Measurements from ENCODE around the gene KCND3.

KCND3 gene

DNA sequence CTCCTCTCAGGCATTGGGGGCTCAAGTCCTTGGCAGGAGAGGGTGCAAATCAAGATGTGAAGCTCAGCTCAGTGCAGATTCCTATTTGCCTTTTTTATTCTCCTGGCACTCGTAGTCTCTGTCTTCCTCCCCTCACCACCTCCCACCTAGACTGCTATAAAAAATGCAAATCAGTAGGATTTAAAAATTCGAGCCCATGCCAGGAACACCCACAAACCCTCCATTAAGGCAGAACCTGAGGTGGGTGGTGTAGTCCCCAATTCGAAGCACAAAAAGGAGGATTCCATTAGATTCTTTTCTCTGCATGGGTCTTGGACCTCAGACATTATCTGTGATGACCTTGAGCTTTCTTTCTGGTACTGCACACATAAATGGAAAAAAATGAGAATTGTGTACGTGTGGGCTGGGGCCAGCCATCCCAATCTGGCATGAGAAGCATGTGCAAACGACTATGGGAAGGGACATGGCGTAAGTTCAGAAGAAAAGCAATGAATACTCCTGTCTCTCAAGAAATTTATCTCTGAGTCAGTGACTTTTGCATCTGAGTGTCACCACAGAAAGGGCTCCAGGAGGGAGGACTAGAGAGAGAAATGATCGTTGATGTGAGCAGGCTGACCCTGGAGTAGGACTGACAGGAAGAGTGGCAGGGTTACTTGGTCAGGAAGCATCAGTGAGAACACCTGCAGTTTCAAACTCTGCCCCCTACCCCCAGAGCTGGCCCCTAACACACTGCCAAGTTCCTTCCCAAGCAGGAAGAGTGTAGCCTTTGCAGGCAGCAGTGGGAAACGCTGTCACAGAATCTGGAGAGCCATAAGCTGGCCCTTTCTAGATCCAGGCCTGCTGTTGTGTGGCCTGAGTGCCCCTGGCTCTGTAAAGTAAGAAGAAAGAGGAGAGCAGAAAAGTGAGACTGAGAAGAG lies 252.0 kb downstream of the KCND3 start:
- no peak for DNase-seq

DNA sequence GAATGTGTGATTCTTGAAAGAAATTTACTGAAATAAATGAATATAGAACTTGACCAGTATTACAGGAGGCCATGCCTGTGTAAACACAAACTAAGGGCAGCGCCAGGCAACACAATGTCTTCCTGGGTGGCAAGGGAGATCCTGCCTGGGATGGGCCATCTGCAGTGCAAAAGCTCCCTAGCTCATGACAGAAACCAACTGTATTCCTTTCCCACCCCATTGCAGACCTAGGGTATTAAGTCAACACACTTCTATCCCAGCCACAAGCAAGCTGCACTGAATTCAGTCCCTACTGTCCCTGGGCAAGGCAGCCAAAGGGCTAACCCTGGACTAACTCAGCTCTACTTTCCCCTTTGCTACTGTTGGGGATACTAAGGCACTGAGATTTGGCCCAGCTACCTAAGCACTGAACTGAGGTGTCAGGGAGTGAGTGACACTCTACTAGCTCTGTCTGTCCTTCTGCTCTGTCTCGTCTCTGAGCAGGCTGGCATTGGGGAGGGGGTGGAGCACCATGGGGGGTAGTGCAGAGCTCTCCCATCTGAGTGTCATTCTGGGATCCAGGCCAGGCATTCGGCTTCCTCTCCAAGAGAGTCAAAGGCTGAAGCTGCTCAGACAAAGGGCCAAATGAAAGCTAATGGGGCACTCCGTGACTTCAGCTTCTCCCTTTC lies 252.8 kb downstream of the KCND3 start:
- DNase-seq, result no peak

DNA sequence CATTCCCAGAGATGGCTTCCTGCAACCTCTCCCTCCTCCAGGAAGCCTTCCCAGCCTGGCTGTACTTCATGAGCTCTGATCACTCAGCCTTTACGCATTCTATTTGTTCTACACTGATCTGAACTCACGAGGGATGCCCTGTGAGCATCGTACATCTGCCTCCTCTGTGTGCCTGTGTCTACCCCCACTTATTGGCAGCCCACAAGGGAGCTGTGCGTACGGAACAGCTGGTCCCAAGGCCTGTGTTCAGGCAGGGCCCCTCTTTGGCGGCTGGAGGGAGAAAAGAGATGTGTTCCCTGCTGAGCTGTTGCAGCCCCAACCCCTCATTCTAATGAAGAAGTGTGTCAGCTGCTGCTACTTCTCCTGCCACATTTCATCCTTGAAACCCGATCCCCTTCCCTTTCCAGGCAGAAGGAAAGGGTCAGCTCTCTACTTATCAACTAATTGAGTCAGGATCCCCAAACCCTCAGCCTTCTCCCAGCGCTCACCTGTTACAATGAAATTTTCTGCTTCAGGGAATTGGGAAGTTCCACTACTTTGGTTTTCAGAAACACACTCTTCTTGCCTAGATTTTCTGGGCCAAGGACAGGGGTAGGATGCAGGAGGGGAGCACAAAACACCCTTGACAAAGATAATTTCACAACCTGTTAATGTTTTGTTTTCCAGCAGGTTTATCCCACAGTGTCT lies 253.5 kb downstream of the KCND3 start:
- no peak for DNase-seq

- no peak for DNase-seq
These were observed 254.1 kb downstream of the KCND3 start for GRCh38 chr1:111735321-111735720.

GRCh38 chr1:111734856-111735255 lies 254.6 kb downstream of the KCND3 start:
- DNase-seq, result no peak

- no peak for DNase-seq
These were observed 255.0 kb downstream of the KCND3 start for GRCh38 chr1:111734426-111734825.

DNA sequence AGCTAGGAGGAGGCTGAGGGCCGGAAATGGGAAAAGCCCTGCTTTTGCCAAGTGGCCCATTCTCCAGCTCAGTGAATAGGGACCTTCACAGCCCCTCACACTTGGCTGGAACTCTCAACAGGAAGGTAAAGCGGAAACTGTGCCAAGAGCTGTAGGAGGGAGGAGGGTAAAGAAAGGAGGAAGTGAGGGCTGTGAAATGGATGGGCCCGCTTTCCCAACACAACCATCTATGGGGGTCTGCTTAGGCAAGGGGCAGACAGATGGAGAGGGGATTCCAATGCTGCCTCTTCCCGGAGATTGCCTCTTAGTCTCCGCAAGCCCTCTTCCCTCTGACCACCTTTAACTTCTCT lies 255.5 kb downstream of the KCND3 start:
- no peak for DNase-seq

DNA sequence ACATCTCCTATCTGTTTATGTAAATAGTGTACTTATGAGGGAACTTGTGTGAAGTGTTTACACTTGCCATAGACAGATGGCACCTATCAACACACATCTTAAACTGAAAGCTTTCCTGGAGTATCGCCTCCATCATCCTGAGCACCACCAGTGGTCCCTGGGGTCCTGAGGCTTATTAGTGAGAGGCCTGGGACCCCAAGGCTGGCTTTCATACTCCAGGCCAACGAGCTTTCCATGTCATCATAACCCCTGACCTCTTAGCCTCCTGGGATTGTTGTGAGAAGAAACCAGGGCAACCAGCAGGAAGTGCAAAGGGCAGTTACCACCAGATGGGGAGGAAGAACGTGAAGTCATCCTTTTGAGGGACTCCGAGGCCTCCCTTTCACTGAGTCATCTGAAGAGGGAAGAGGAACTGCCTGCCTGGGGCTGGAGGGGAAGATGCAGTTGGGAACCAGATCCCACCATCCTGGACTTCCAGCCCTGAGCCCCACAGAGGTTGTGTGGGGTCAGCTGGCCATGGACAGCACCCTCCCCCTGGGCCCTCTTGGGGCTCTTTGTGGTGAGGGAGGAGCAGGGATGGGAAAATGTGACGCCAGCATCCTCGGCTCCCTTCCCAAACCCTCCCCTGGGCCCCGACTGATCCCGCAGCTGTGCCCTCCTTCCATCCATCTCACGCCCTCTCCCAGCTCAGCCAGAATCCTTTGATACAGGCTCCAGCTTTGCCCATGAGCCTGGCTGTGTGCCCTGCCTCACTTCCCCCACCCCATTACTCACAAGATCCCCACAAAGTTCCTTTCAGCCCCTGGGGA lies 256.1 kb downstream of the KCND3 start:
- no peak for DNase-seq

- DNase-seq, result no peak
These were observed 256.8 kb downstream of the KCND3 start for GRCh38 chr1:111732718-111733117.

GRCh38 chr1:111731956-111732355 lies 257.5 kb downstream of the KCND3 start:
- DNase-seq, result no peak

- no peak for DNase-seq
These were observed 258.8 kb downstream of the KCND3 start for GRCh38 chr1:111730706-111731105.

DNA sequence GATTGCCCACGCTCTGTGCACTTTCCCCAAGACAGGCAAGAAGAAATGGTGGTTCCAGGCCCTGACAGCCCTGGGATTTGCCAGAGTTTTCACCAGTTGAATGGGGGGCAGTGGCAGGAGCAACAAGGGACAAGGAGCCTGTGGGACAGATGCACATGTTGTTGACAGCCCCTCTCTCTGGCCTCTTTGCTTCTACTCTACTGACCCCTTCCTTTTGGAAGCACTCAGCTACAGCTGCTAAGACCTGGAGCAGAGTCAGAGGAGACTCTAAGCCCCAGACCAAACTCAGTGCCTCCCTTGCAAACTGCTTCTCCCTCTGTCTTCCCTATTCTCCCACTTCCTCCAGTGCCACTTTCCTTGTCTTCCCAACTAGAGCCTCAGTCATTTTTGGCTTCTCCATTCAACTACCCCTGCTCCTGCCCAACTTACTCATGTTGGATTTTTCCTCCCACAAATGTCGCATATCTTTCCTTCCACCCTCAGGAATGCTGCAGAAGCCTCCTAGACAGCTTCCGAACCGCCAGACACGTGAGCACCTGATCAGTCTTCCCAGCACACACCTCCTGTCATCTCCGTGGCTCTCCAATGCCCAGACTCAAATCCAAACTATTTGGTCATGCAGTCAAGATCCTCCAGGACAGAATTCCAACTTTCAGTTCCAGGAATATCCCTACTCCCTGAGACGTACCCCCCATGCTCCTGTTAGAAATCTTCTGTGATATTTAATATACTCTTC lies 259.4 kb downstream of the KCND3 start:
- DNase-seq, result no peak

DNA sequence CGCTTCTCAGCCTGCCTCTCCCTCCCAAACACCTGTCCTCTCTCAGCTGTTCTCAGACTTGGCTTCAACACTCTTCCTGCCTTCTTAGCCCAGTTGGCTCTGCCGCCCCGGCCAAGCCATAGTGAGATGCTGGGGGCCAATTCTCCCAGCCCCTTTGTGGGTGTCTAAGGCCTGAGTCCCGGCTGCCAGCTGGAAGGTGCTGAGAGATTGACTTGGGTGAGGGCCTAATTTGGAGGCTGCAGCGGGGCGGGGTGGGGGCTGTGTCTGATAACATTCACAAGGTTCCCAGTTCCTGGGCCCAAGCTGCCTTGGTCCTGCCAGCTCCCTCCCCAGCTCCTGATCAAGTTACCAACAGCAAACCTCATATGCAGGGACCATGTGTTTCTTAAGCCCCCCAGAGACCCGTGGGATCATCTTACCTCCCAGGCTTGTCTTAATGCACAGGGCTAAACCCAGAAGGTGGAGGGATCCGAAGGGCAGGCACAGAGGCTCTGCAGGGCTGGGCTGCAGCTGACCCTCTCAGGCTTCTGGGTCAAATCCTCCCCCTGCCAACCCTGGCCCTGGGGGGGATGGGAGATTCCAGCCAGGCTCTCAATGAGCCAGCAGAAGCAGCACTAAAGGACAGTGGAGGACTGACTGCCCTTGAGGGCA lies 260.1 kb downstream of the KCND3 start:
- DNase-seq, result no peak

GRCh38 chr1:111727056-111727455 lies 262.4 kb downstream of the KCND3 start:
- DNase-seq, result no peak

GRCh38 chr1:111725192-111725591 lies 264.3 kb downstream of the KCND3 start:
- no peak for DNase-seq

- DNase-seq, result no peak
These were observed 265.6 kb downstream of the KCND3 start for GRCh38 chr1:111723871-111724270.

GRCh38 chr1:111723091-111723806 lies 266.2 kb downstream of the KCND3 start:
- DNase-seq, result no peak

- DNase-seq, result no peak
These were observed 268.3 kb downstream of the KCND3 start for GRCh38 chr1:111720977-111721786.
